Hematopoietic multipotent progenitor cell treated with erythropoietin and hydrocortisone succinate and interleukin-3 and kit ligand, for 15 days (in vitro differentiated cells): Measurements from ENCODE around the gene ST13.
"Not testable (repeated sequence)": the region's sequence is repeated elsewhere in the genome, so short reads cannot be mapped to it uniquely, and the experiment has no call there.

Source experiments
- DNase-seq: peaks from one replicate; pipeline ENCODE4 v3.0.0-alpha.2; 2015; ENCODE audit warnings: low spot score

ST13 gene

GRCh38 chr22:40838486-40838885, 18.0 kb downstream of the ST13 start:
- no peak for DNase-seq

- no peak for DNase-seq
These were observed 21.8 kb downstream of the ST13 start for GRCh38 chr22:40834619-40835018.

- no peak for DNase-seq
These were observed 27.3 kb downstream of the ST13 start for GRCh38 chr22:40829131-40829530.

- no peak for DNase-seq
These were observed 29.3 kb downstream of the ST13 start for GRCh38 chr22:40826984-40827741.

GRCh38 chr22:40826292-40826691, 30.1 kb downstream of the ST13 start:
- not testable (repeated sequence) for DNase-seq

- no peak for DNase-seq
These were observed 33.0 kb downstream of the ST13 start for GRCh38 chr22:40823426-40823825.

GRCh38 chr22:40819599-40820140, 36.8 kb downstream of the ST13 start:
- DNase-seq = no peak

- DNase-seq = peak; percentile 89
These were observed 37.5 kb downstream of the ST13 start, which contains the start of gene SLC25A17 for GRCh38 chr22:40818747-40819598. SLC25A17 (minus strand) TSS chr22:40819346; CDS start chr22:40819248, 98 bp downstream.

- no peak for DNase-seq
These were observed 38.2 kb downstream of the ST13 start for GRCh38 chr22:40818192-40818746.

- no peak for DNase-seq
These were observed 38.7 kb downstream of the ST13 start for GRCh38 chr22:40817737-40818136.

- DNase-seq = peak; percentile 80
These were observed 42.5 kb downstream of the ST13 start for GRCh38 chr22:40813912-40814315.

GRCh38 chr22:40808018-40808841, 48.2 kb downstream of the ST13 start:
- no peak for DNase-seq

GRCh38 chr22:40806711-40807110, 49.7 kb downstream of the ST13 start:
- no peak for DNase-seq

GRCh38 chr22:40805699-40806203, 50.7 kb downstream of the ST13 start:
- DNase-seq = no peak

GRCh38 chr22:40805239-40805638, 51.2 kb downstream of the ST13 start:
- no peak for DNase-seq

GRCh38 chr22:40803321-40803720, 53.1 kb downstream of the ST13 start:
- no peak for DNase-seq

- no peak for DNase-seq
These were observed 57.4 kb downstream of the ST13 start for GRCh38 chr22:40799008-40799407.

GRCh38 chr22:40797427-40797826, 59.0 kb downstream of the ST13 start:
- DNase-seq = no peak

- no peak for DNase-seq
These were observed 64.0 kb downstream of the ST13 start for GRCh38 chr22:40792451-40792850.

GRCh38 chr22:40791241-40791640, 65.2 kb downstream of the ST13 start:
- no peak for DNase-seq

- DNase-seq = no peak
These were observed 67.3 kb downstream of the ST13 start for GRCh38 chr22:40789131-40789530.
